ENCODE measurements around the gene PLXNA4.

Gene PLXNA4

DNA sequence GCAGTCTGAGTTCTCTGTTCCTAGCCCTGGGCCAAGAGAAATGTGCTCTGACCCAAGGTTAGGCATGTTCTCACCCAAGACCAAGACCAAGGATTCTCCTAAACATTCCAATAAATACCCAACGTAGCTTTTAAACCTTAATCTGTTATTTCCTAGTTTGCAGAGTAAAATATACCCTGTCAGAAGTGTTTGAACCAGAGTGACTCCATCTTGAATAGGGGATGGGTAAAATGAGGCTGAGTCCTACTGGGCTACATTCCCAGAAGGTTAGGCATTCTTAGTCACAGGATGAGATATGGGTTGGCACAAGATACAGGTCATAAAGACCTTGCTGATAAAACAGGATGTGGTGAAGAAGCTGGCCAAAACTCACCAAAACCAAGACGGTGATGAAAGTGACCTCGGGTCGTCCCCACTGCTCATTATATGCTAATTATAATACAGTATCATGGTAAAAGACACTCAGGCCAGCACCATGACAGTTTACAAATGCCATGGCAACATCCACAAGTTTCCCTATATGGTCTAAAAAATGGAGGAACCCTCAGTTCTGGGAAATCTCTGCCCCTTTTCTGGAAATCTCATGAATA, 27.7 kb downstream of the PLXNA4 start:
- Histone ChIP-seq H3K27ac (ENCODE audit: low read depth, low read length) (no peak overlapping the region), H2AFZ (ENCODE audit: low read depth, low read length, severe bottlenecking) (no peak overlapping the region), H3K4me2 (ENCODE audit: low read depth, low read length, poor library complexity, severe bottlenecking) (no peak overlapping the region), H3K79me2 (ENCODE audit: insufficient read depth, low read length) (no peaks in the 10 kb centered on the region), H3K4me3 (ENCODE audit: insufficient read depth, low read length, poor library complexity, severe bottlenecking) (no peak overlapping the region), H3K27me3 (ENCODE audit: low read length) (no peaks in the 10 kb centered on the region), H4K20me1 (ENCODE audit: low read depth, low read length) (no peaks in the 10 kb centered on the region), H3K36me3 (ENCODE audit: low read length) (no peaks in the 10 kb centered on the region), H3K9me3 (ENCODE audit: insufficient read depth, low read length) (no peaks in the 10 kb centered on the region), H3K9me2 (replicated peaks; ENCODE audit: insufficient read depth, low read length) (no peaks in the 10 kb centered on the region; the same call in 1 of the 2 replicates), H3K9ac (ENCODE audit: low read length) (no peak overlapping the region), H3F3A (ENCODE audit: insufficient read depth) (no peaks in the 10 kb centered on the region)
- TF ChIP-seq EZH2phosphoT487 (conservative IDR thresholded peaks at IDR 0.05; ENCODE audit: low read length) (no peak), CTCF (IDR thresholded peaks at IDR 0.05; ENCODE audit: insufficient read depth, low read length, poor library complexity, severe bottlenecking) (no peak)

- Histone ChIP-seq H3K79me2 (ENCODE audit: insufficient read depth, low read length) (no peaks in the 10 kb centered on the region), H3K27ac (ENCODE audit: low read depth, low read length) (no peak overlapping the region), H4K20me1 (ENCODE audit: low read depth, low read length) (no peaks in the 10 kb centered on the region), H3F3A (ENCODE audit: insufficient read depth) (no peaks in the 10 kb centered on the region), H3K9ac (ENCODE audit: low read length) (no peak overlapping the region), H3K9me3 (ENCODE audit: insufficient read depth, low read length) (no peaks in the 10 kb centered on the region), H3K9me2 (replicated peaks; ENCODE audit: insufficient read depth, low read length) (no peaks in the 10 kb centered on the region; the same call in 1 of the 2 replicates), H3K27me3 (ENCODE audit: low read length) (no peaks in the 10 kb centered on the region), H3K4me3 (ENCODE audit: insufficient read depth, low read length, poor library complexity, severe bottlenecking) (no peak overlapping the region), H3K36me3 (ENCODE audit: low read length) (no peaks in the 10 kb centered on the region), H2AFZ (ENCODE audit: low read depth, low read length, severe bottlenecking) (no peak overlapping the region), H3K4me2 (ENCODE audit: low read depth, low read length, poor library complexity, severe bottlenecking) (no peak overlapping the region)
- no peak for TF ChIP-seq CTCF (IDR thresholded peaks at IDR 0.05; ENCODE audit: insufficient read depth, low read length, poor library complexity, severe bottlenecking)
- no peak for TF ChIP-seq EZH2phosphoT487 (conservative IDR thresholded peaks at IDR 0.05; ENCODE audit: low read length)
Observed at GRCh38 chr7:132547821-132548220, 28.4 kb downstream of the PLXNA4 start.

GRCh38 chr7:132546366-132547127, 29.7 kb downstream of the PLXNA4 start:
- no peak overlapping the region for H3K4me2 ChIP-seq (ENCODE audit: low read depth, low read length, poor library complexity, severe bottlenecking)
- TF ChIP-seq CTCF (IDR thresholded peaks at IDR 0.05; ENCODE audit: insufficient read depth, low read length, poor library complexity, severe bottlenecking) = no peak
- no peak for TF ChIP-seq EZH2phosphoT487 (conservative IDR thresholded peaks at IDR 0.05; ENCODE audit: low read length)

More at GRCh38 chr7:132546366-132547127, 29.7 kb downstream of the PLXNA4 start:
- Histone ChIP-seq H2AFZ (ENCODE audit: low read depth, low read length, severe bottlenecking) (no peak overlapping the region), H3F3A (ENCODE audit: insufficient read depth) (no peaks in the 10 kb centered on the region), H3K36me3 (ENCODE audit: low read length) (no peaks in the 10 kb centered on the region), H3K79me2 (ENCODE audit: insufficient read depth, low read length) (no peaks in the 10 kb centered on the region), H3K9me3 (ENCODE audit: insufficient read depth, low read length) (no peaks in the 10 kb centered on the region), H3K27me3 (ENCODE audit: low read length) (no peaks in the 10 kb centered on the region), H4K20me1 (ENCODE audit: low read depth, low read length) (no peaks in the 10 kb centered on the region), H3K4me3 (ENCODE audit: insufficient read depth, low read length, poor library complexity, severe bottlenecking) (no peak overlapping the region), H3K27ac (ENCODE audit: low read depth, low read length) (no peak overlapping the region), H3K9ac (ENCODE audit: low read length) (no peak overlapping the region), H3K9me2 (replicated peaks; ENCODE audit: insufficient read depth, low read length) (no peaks in the 10 kb centered on the region; the same call in 1 of the 2 replicates)
